BE2C (cell line): ENCODE results near the gene ADAMTS14.

ENCODE experiments used
- DNase-seq: peaks from one replicate; pipeline ENCODE4 v3.0.0-alpha.2; 2020
- H3K27me3 ChIP-seq: fragments of 250-450 bp; sonication (Bioruptor Pico); 2 replicates; pipeline ENCODE4 v1.5.1; 2020; ENCODE audit warnings: mild to moderate bottlenecking
- H3K36me3 ChIP-seq: fragments of 250-450 bp; sonication (Bioruptor Pico); 2 replicates; pipeline ENCODE4 v1.5.1; 2020; ENCODE audit warnings: mild to moderate bottlenecking
- H3K4me1 ChIP-seq: fragments of 250-450 bp; sonication (Bioruptor Pico); 2 replicates; pipeline ENCODE4 v1.5.1; 2020
- H3K4me3 ChIP-seq: 2 replicates; pipeline ENCODE4 v1.5.1; 2011; ENCODE audit warnings: low read depth, low read length
- H3K9me3 ChIP-seq: fragments of 250-450 bp; sonication (Bioruptor Pico); 2 replicates; pipeline ENCODE4 v1.5.1; 2020
- CTCF ChIP-seq: IDR thresholded peaks from 2 replicates; pipeline ENCODE4 v1.5.1; 2012; ENCODE audit warnings: mild to moderate bottlenecking, low read depth, low read length

Gene ADAMTS14

GRCh38 chr10:70779088-70779487 lies 106.8 kb downstream of the ADAMTS14 start:
- Histone ChIP-seq H3K27me3 (no peaks in the 10 kb centered on the region), H3K4me3 (no peak overlapping the region), H3K4me1 (peaks cover 12% of the 10 kb centered on the region), H3K9me3 (no peaks in the 10 kb centered on the region), H3K36me3 (no peaks in the 10 kb centered on the region)
- no peak for DNase-seq
- no peak for TF ChIP-seq CTCF

- no peaks in the 10 kb centered on the region for H3K27me3 ChIP-seq
- H3K9me3 ChIP-seq: no peaks in the 10 kb centered on the region
- H3K4me3 ChIP-seq: no peak overlapping the region
- no peaks in the 10 kb centered on the region for H3K36me3 ChIP-seq
- TF ChIP-seq CTCF: no peak
- no peak for DNase-seq
- H3K4me1 ChIP-seq: peaks cover 12% of the 10 kb centered on the region
Measured at GRCh38 chr10:70779511-70780369, 107.4 kb downstream of the ADAMTS14 start.

GRCh38 chr10:70780370-70780760 lies 108.1 kb downstream of the ADAMTS14 start:
- Histone ChIP-seq H3K27me3 (no peaks in the 10 kb centered on the region), H3K9me3 (no peaks in the 10 kb centered on the region), H3K4me3 (no peak overlapping the region), H3K4me1 (peaks cover 12% of the 10 kb centered on the region), H3K36me3 (no peaks in the 10 kb centered on the region)
- no peak for DNase-seq
- no peak for TF ChIP-seq CTCF

GRCh38 chr10:70780772-70781171 lies 108.5 kb downstream of the ADAMTS14 start:
- H3K36me3 ChIP-seq: no peaks in the 10 kb centered on the region
- no peak for DNase-seq
- H3K4me1 ChIP-seq: peaks cover 12% of the 10 kb centered on the region
- no peak overlapping the region for H3K4me3 ChIP-seq
- no peaks in the 10 kb centered on the region for H3K9me3 ChIP-seq
- TF ChIP-seq CTCF: no peak
- no peaks in the 10 kb centered on the region for H3K27me3 ChIP-seq

GRCh38 chr10:70781461-70782051 lies 109.2 kb downstream of the ADAMTS14 start:
- H3K27me3 ChIP-seq: no peaks in the 10 kb centered on the region
- no peaks in the 10 kb centered on the region for H3K9me3 ChIP-seq
- peaks cover 12% of the 10 kb centered on the region for H3K4me1 ChIP-seq
- no peak overlapping the region for H3K4me3 ChIP-seq
- DNase-seq: no peak
- TF ChIP-seq CTCF: no peak
- no peaks in the 10 kb centered on the region for H3K36me3 ChIP-seq
